Kidney tubule cell (primary cell): ENCODE results near the gene LCE6A.

Experiments used
- DNase-seq: peaks from one replicate; pipeline ENCODE4 v3.0.0-alpha.2; 2018; ENCODE audit warnings: low spot score

Gene LCE6A

GRCh38 chr1:152842556-152842955, at the start of gene LCE6A:
TSS of gene LCE6A (plus strand) at chr1:152842856. CDS start at chr1:152843521, 665 bp downstream.
- no peak for DNase-seq

GRCh38 chr1:152795686-152796085, 47.0 kb upstream of the LCE6A start:
- DNase-seq: no peak

GRCh38 chr1:152796421-152796820, 46.2 kb upstream of the LCE6A start, which contains the start of gene LCE1D:
TSS of gene LCE1D (plus strand) at chr1:152796721. CDS start at chr1:152797795, 1,074 bp downstream.
- no peak for DNase-seq

GRCh38 chr1:152801333-152801732, 41.3 kb upstream of the LCE6A start:
- no peak for DNase-seq

- DNase-seq: no peak
Measured at GRCh38 chr1:152806576-152806975, 36.1 kb upstream of the LCE6A start, which contains the start of gene LCE1C. TSS of gene LCE1C (minus strand) at chr1:152806651. CDS start at chr1:152805478, 1,173 bp downstream.

- DNase-seq: no peak
Measured at GRCh38 chr1:152811050-152811449, 31.6 kb upstream of the LCE6A start.

GRCh38 chr1:152811671-152812070, 31.0 kb upstream of the LCE6A start, which contains the start of gene LCE1B:
TSS of gene LCE1B (plus strand) at chr1:152811971. CDS start at chr1:152812447, 476 bp downstream.
- DNase-seq: no peak

- no peak for DNase-seq
Measured at GRCh38 chr1:152817309-152817708, 25.3 kb upstream of the LCE6A start.

- DNase-seq: no peak
Measured at GRCh38 chr1:152823294-152823693, 19.4 kb upstream of the LCE6A start.

- DNase-seq: no peak
Measured at GRCh38 chr1:152824964-152825363, 17.7 kb upstream of the LCE6A start.

- DNase-seq: no peak
Measured at GRCh38 chr1:152827173-152827572, 15.5 kb upstream of the LCE6A start, which contains the start of gene LCE1A. TSS of gene LCE1A (plus strand) at chr1:152827473. CDS start at chr1:152827473, 0 bp downstream.

- no peak for DNase-seq
Measured at GRCh38 chr1:152836870-152837269, 5.8 kb upstream of the LCE6A start.

GRCh38 chr1:152855661-152856060, 13.0 kb downstream of the LCE6A start:
- DNase-seq: no peak

- DNase-seq: no peak
Measured at GRCh38 chr1:152858062-152858461, 15.4 kb downstream of the LCE6A start.

GRCh38 chr1:152859696-152860095, 17.0 kb downstream of the LCE6A start, which contains the start of gene LCE7A:
TSS of gene LCE7A (plus strand) at chr1:152859996. CDS start at chr1:152860698, 702 bp downstream.
- DNase-seq: no peak

GRCh38 chr1:152860129-152860528, 17.5 kb downstream of the LCE6A start:
- no peak for DNase-seq

- DNase-seq: no peak
Measured at GRCh38 chr1:152861374-152861773, 18.7 kb downstream of the LCE6A start.

- DNase-seq: no peak
Measured at GRCh38 chr1:152864443-152864842, 21.8 kb downstream of the LCE6A start.

- DNase-seq: peak; percentile 7
Measured at GRCh38 chr1:152866321-152866720, 23.7 kb downstream of the LCE6A start.

- DNase-seq: peak; percentile 68
Measured at GRCh38 chr1:152869808-152870419, 27.3 kb downstream of the LCE6A start.

GRCh38 chr1:152870831-152871730, 28.4 kb downstream of the LCE6A start:
- DNase-seq: peak; percentile 53

- no peak for DNase-seq
Measured at GRCh38 chr1:152871731-152872126, 29.1 kb downstream of the LCE6A start.

- DNase-seq: no peak
Measured at GRCh38 chr1:152873495-152873894, 30.8 kb downstream of the LCE6A start.
